ENCODE results near the gene SLC41A1. TPM values are rescaled to one million over a fixed set of nuclear protein-coding genes. Genes with fewer than 3 reads are reported as not detected.
A peak's percentile ranks its signal among the peaks of the same experiment; 100 is the strongest.

Gene SLC41A1
- total and polyA plus RNA-seq, 9 of the 15 experiments (the other 6 are each of a cell fraction or from before 2014, with no cell fraction given), result 4.1 to 29.3 (median 11.4) TPM

DNA sequence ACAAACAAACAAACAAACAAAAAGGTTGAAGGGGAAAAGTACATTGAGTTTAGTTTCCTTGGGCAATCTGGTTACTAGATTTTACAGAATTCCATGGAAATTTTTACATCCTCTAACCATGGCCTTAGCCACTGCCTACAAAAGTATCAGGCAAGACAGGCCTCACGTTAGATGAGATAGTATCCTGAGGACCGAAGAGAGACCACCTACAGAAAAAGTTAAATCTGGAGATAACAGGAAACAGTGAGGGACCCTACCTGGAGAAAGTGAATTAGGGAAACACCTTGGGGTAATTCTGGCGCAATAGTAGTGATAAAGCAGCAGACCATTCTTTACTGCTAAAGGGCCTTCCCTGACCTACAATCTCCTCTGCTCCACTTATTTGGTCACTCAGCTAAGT lies 46.4 kb downstream of the SLC41A1 start:
- no peaks in the 10 kb centered on the region for H3K9me1 ChIP-seq (ENCODE audit: control insufficient read depth, insufficient read depth, low read length)
- BruUV-seq (replicated peaks), result no TSS peak
- intact Hi-C loops (cut with micrococcal nuclease) (no loop called here), in situ Hi-C loops (cut with MboI) (no loop called here)
- FAIRE-seq (no peak), ATAC-seq (no peak), DNase-seq (ENCODE audit: extremely low read depth in 1 of 4, low spot score in 3 of 4) (no peak)
- H4K20me1 ChIP-seq (replicated peaks; ENCODE audit: control insufficient read depth, insufficient read depth, low read length), result no peaks in the 10 kb centered on the region
- H3K4me1 ChIP-seq (replicated peaks in 1 of 2; ENCODE audit: control insufficient read depth in 2 of 2, insufficient read depth in 2 of 2, low read length in 2 of 2), result no peaks in the 10 kb centered on the region; a peak in 1 of 5 replicates
- 49% methylated on average over 3 of the region's 3 CpGs for WGBS (ENCODE audit: insufficient coverage, low coverage, missing lambda C conversion rate)
- no peak overlapping the region for H3K9ac ChIP-seq (ENCODE audit: insufficient read depth in 1 of 2, low read depth in 2 of 2, low read length in 2 of 2)
- H3K27me3 ChIP-seq (ENCODE audit: control insufficient read depth in 2 of 2, insufficient read depth in 2 of 2, low read length in 2 of 2), result no peaks in the 10 kb centered on the region
- no peaks in the 10 kb centered on the region for H3K9me3 ChIP-seq (replicated peaks; ENCODE audit: control insufficient read depth, insufficient read depth, low read depth, low read length)
- TF ChIP-seq, protein P1, sequence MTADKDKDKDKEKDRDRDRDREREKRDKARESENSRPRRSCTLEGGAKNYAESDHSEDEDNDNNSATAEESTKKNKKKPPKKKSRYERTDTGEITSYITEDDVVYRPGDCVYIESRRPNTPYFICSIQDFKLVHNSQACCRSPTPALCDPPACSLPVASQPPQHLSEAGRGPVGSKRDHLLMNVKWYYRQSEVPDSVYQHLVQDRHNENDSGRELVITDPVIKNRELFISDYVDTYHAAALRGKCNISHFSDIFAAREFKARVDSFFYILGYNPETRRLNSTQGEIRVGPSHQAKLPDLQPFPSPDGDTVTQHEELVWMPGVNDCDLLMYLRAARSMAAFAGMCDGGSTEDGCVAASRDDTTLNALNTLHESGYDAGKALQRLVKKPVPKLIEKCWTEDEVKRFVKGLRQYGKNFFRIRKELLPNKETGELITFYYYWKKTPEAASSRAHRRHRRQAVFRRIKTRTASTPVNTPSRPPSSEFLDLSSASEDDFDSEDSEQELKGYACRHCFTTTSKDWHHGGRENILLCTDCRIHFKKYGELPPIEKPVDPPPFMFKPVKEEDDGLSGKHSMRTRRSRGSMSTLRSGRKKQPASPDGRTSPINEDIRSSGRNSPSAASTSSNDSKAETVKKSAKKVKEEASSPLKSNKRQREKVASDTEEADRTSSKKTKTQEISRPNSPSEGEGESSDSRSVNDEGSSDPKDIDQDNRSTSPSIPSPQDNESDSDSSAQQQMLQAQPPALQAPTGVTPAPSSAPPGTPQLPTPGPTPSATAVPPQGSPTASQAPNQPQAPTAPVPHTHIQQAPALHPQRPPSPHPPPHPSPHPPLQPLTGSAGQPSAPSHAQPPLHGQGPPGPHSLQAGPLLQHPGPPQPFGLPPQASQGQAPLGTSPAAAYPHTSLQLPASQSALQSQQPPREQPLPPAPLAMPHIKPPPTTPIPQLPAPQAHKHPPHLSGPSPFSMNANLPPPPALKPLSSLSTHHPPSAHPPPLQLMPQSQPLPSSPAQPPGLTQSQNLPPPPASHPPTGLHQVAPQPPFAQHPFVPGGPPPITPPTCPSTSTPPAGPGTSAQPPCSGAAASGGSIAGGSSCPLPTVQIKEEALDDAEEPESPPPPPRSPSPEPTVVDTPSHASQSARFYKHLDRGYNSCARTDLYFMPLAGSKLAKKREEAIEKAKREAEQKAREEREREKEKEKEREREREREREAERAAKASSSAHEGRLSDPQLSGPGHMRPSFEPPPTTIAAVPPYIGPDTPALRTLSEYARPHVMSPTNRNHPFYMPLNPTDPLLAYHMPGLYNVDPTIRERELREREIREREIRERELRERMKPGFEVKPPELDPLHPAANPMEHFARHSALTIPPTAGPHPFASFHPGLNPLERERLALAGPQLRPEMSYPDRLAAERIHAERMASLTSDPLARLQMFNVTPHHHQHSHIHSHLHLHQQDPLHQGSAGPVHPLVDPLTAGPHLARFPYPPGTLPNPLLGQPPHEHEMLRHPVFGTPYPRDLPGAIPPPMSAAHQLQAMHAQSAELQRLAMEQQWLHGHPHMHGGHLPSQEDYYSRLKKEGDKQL (CRISPR knock-in tag; IDR thresholded peaks at IDR 0.05; ENCODE audit: borderline replicate concordance), result no peak
- TF ChIP-seq SREBF1 (IDR thresholded peaks at IDR 0.05; ENCODE audit: borderline replicate concordance, low read depth, low read length) (no peak), SNAPC5 (CRISPR knock-in tag; IDR thresholded peaks at IDR 0.05) (no peak), CEBPB (tag; IDR thresholded peaks at IDR 0.05) (peak; percentile 27; the same call in 1 of the 2 replicates), HINFP (tag; conservative IDR thresholded peaks at IDR 0.05; ENCODE audit: low read depth) (peak; percentile 93)
- TF ChIP-seq, protein P2, sequence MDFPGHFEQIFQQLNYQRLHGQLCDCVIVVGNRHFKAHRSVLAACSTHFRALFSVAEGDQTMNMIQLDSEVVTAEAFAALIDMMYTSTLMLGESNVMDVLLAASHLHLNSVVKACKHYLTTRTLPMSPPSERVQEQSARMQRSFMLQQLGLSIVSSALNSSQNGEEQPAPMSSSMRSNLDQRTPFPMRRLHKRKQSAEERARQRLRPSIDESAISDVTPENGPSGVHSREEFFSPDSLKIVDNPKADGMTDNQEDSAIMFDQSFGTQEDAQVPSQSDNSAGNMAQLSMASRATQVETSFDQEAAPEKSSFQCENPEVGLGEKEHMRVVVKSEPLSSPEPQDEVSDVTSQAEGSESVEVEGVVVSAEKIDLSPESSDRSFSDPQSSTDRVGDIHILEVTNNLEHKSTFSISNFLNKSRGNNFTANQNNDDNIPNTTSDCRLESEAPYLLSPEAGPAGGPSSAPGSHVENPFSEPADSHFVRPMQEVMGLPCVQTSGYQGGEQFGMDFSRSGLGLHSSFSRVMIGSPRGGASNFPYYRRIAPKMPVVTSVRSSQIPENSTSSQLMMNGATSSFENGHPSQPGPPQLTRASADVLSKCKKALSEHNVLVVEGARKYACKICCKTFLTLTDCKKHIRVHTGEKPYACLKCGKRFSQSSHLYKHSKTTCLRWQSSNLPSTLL (IDR thresholded peaks at IDR 0.05), result peak; percentile 83
- TF ChIP-seq, protein P3, sequence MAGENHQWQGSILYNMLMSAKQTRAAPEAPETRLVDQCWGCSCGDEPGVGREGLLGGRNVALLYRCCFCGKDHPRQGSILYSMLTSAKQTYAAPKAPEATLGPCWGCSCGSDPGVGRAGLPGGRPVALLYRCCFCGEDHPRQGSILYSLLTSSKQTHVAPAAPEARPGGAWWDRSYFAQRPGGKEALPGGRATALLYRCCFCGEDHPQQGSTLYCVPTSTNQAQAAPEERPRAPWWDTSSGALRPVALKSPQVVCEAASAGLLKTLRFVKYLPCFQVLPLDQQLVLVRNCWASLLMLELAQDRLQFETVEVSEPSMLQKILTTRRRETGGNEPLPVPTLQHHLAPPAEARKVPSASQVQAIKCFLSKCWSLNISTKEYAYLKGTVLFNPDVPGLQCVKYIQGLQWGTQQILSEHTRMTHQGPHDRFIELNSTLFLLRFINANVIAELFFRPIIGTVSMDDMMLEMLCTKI (IDR thresholded peaks at IDR 0.05; ENCODE audit: partially characterized antibody), result no peak
- no peak overlapping the region for H2AFZ ChIP-seq (ENCODE audit: low read depth, low read length)
- no peak overlapping the region for H3K27ac ChIP-seq (ENCODE audit: extremely low read depth, low read depth, low read length)
- POLR2A ChIA-PET, result interaction anchor here (2.2 to 2.8 kb wide), 3 partner anchors 8 to 17 kb away, joined by 9 to 20 read pairs (median 10); partner anchors contain the start of gene RAB29
- no peaks in the 10 kb centered on the region for H3K36me3 ChIP-seq (ENCODE audit: control insufficient read depth, insufficient read depth, low read length)
- no peaks in the 10 kb centered on the region for H3K79me2 ChIP-seq (ENCODE audit: control insufficient read depth, insufficient read depth, low read length)
- CTCF ChIA-PET (ENCODE audit: low intra/inter-chr PET ratio), result no interaction called here
- H3K4me2 ChIP-seq (ENCODE audit: insufficient read depth, low read length), result no peak overlapping the region
- no peak overlapping the region for H3K4me3 ChIP-seq

Measured in K562 (cell line).